Neutrophil (primary cell): ENCODE measurements around the gene SLC39A13.

Source experiments
- H3K27ac ChIP-seq: fragments of 200-600 bp; sonication (generic); 2 replicates; pipeline ENCODE4 v1.5.1; 2016; ENCODE audit warnings: mild to moderate bottlenecking, moderate library complexity
- H3K27me3 ChIP-seq: fragments of 200-600 bp; sonication (generic); 2 replicates; pipeline ENCODE4 v1.6.0; 2016; ENCODE audit warnings: mild to moderate bottlenecking
- H3K36me3 ChIP-seq: fragments of 200-600 bp; sonication (generic); 2 replicates; pipeline ENCODE4 v1.5.1; 2017
- H3K4me1 ChIP-seq, 2 experiments: fragments of 200-600 bp in 1 of 2; sonication (generic) in 1 of 2; 1 replicate in 1 of 2; 2 replicates in 1 of 2; pipeline versions ENCODE4 v1.5.1 to v1.6.1; 2013 to 2016; ENCODE audit warnings: low read depth in 1 of 2, low read length in 1 of 2, mild to moderate bottlenecking in 1 of 2, moderate library complexity in 1 of 2; ENCODE audit not compliant: control insufficient read depth in 1 of 2, insufficient read depth in 1 of 2
- H3K4me3 ChIP-seq, 2 experiments: fragments of 200-600 bp in 1 of 2; sonication (generic) in 1 of 2; 1 replicate in 1 of 2; 2 replicates in 1 of 2; pipeline ENCODE4 v1.5.1; 2013 to 2016; ENCODE audit warnings: low read depth in 1 of 2, low read length in 1 of 2, mild to moderate bottlenecking in 1 of 2, moderate library complexity in 1 of 2
- H3K9me3 ChIP-seq: fragments of 200-600 bp; sonication (generic); 2 replicates; pipeline ENCODE4 v1.5.1; 2016
- TF ChIP-seq, protein P1 (sequence below): fragments of 200-600 bp; sonication (generic); IDR thresholded peaks from 2 replicates; pipeline ENCODE4 v1.5.1; 2016; ENCODE audit warnings: antibody characterized with exemption

SLC39A13 gene

DNA sequence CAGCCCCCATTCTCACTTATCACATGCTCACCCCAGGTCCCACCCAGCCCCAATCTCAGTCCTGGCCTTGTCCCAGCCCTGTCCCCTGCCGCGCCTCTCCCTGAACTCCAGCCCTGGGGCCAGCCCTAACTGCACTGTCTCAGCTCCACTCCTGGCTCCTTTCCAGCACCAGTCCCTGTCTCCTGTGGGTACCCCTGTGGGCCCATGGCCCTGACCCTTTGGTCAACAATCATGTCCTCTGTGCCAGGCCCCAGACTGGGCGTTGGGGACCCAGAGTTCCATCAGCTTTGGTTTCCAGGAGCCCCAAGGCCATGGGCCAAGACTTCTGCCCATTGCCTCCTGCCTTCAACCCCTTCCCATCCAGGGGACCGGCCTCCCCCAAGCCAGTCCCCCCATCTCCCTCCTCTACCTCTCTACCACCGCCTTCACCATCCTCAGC lies 30.8 kb upstream of the SLC39A13 start:
- H3K36me3 ChIP-seq: peaks cover 57% of the 10 kb centered on the region
- no peaks in the 10 kb centered on the region for H3K27me3 ChIP-seq
- TF ChIP-seq, protein P1, sequence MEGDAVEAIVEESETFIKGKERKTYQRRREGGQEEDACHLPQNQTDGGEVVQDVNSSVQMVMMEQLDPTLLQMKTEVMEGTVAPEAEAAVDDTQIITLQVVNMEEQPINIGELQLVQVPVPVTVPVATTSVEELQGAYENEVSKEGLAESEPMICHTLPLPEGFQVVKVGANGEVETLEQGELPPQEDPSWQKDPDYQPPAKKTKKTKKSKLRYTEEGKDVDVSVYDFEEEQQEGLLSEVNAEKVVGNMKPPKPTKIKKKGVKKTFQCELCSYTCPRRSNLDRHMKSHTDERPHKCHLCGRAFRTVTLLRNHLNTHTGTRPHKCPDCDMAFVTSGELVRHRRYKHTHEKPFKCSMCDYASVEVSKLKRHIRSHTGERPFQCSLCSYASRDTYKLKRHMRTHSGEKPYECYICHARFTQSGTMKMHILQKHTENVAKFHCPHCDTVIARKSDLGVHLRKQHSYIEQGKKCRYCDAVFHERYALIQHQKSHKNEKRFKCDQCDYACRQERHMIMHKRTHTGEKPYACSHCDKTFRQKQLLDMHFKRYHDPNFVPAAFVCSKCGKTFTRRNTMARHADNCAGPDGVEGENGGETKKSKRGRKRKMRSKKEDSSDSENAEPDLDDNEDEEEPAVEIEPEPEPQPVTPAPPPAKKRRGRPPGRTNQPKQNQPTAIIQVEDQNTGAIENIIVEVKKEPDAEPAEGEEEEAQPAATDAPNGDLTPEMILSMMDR: no peak
- H3K9me3 ChIP-seq: no peaks in the 10 kb centered on the region
- H3K4me1 ChIP-seq: peaks cover 67 to 68% of the 10 kb centered on the region in 2 experiments
- H3K27ac ChIP-seq: peak overlapping the region; percentile 99
- H3K4me3 ChIP-seq: peak overlapping the region; percentile 92 to 97

DNA sequence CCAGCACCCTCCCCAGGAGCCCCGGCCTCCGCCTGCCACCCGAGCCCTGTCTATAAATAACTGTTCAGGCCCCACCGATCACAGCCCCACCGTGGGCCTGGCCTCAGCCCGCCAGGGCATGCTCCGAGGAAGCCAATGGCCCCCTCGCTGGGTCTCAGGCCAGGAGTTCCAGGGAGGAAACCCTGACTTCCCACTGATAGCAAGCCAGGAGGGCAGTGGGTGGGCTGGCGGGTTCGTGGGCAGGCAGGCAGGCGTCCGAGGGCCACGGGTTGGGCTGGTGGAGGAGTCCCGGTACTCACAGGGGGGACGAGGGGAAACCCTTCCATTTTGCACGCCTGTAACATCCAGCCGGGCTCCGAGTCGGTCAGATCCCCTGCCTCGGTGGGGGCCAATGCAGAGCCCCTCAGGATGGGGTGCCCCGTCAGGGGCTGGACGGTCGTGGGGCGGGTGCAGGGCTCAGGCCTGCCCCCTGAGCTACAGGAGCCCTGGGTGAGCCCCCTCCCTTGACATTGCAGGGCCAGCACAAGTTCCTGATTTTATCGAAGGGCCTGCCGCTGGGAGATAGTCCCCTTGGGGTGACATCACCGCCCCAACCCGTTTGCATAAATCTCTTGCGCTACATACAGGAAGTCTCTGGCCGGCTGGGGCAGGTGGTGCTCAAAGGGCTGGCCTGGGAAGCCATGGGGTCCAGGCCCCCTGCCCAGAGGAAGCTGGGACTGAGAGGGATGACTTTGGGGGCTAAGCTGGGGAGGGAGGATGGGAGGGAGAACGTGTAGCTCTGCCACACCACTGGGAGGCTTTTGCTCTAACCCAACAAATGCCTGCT lies 30.2 kb upstream of the SLC39A13 start, which contains the start of gene SPI1:
TSS of gene SPI1 (minus strand) at position 538 of the 826 bp plus-strand sequence. CDS start at position 344, 194 bp downstream.
- H3K4me3 ChIP-seq: peak within 1 kb of the TSS; percentile 92 to 97
- peaks cover 56% of the 10 kb centered on the region for H3K36me3 ChIP-seq
- H3K27me3 ChIP-seq: no peaks in the 10 kb centered on the region
- peak within 1 kb of the TSS; percentile 99 for H3K27ac ChIP-seq
- H3K9me3 ChIP-seq: no peaks in the 10 kb centered on the region
- peaks cover 67 to 68% of the 10 kb centered on the region in 2 experiments for H3K4me1 ChIP-seq
- TF ChIP-seq, protein P1: peak; percentile 45

DNA sequence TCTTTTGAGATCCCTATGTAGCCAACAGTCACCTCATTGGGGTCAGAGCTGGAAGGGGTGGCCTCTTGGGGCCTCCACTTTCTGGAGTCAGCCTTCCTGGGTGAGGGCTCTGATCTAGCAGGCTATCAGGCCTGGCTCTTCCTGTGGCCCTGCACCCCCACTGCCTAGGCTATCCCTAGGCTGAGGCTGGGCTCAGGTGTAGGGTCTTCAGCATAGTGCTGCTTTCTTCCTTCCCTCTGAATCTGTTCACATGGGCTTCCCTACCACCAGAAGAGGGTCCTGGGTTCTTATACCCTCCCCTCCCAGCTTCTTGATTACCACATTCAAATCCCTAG lies 29.6 kb upstream of the SLC39A13 start:
- peaks cover 54% of the 10 kb centered on the region for H3K36me3 ChIP-seq
- no peaks in the 10 kb centered on the region for H3K9me3 ChIP-seq
- peak overlapping the region; percentile 92 to 97 for H3K4me3 ChIP-seq
- H3K27me3 ChIP-seq: no peaks in the 10 kb centered on the region
- TF ChIP-seq, protein P1: no peak
- H3K27ac ChIP-seq: peak overlapping the region; percentile 99
- peaks cover 67 to 68% of the 10 kb centered on the region in 2 experiments for H3K4me1 ChIP-seq

DNA sequence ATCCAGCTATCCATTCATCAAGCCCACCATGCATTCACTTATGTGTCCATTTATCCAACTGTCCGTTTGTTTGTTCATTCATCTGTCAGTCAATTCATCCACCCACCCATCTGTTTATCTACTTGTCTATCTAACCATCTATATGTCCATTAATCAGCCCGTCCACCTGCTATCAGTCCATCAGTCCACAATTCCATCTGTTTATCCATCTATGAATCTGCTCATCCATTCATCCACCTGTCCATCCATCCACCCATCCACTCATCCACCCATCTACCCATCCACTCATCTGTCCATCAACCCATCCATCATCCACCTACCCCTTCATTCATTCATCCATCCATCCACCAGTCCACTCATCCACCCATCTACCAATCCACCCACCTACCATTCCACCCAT lies 29.1 kb upstream of the SLC39A13 start:
- TF ChIP-seq, protein P1: no peak
- Histone ChIP-seq H3K4me3 (peak overlapping the region; percentile 92 to 97), H3K27ac (peak overlapping the region; percentile 99), H3K9me3 (no peaks in the 10 kb centered on the region), H3K27me3 (no peaks in the 10 kb centered on the region), H3K36me3 (peaks cover 49% of the 10 kb centered on the region), H3K4me1 (peaks cover 63 to 66% of the 10 kb centered on the region in 2 experiments)

DNA sequence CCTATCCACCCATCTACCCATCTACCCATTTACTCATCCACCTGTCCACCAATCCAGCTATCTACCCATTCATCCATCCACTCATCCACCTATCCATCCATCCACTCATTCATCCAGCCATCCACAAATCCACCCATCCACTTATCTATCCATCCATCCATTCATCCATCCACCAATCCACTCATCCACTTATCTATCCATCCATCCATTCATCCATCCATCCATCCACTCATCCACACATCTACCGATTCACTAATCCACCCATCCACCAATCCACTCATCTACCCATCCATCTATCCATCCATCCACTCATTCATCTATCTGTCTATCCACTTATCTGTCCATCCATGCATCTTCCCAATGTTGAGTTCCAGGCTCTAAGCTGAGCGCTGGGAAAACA lies 28.3 kb upstream of the SLC39A13 start:
- Histone ChIP-seq H3K27me3 (no peaks in the 10 kb centered on the region), H3K4me3 (no peak overlapping the region)
- TF ChIP-seq, protein P1: no peak

More for the DNA sequence above, 28.3 kb upstream of the SLC39A13 start:
- H3K9me3 ChIP-seq: no peaks in the 10 kb centered on the region
- H3K4me1 ChIP-seq: peaks cover 57 to 66% of the 10 kb centered on the region in 2 experiments
- peaks cover 41% of the 10 kb centered on the region for H3K36me3 ChIP-seq
- peak overlapping the region; percentile 73 for H3K27ac ChIP-seq
